T follicular helper cell (primary cell): ENCODE measurements around the gene UBXN7.
"Not testable (repeated sequence)": the region's sequence is repeated elsewhere in the genome, so short reads cannot be mapped to it uniquely, and the experiment has no call there.

Source experiments
- DNase-seq: peaks from one replicate; pipeline ENCODE4 v3.0.0-alpha.2; 2020; ENCODE audit warnings: low read depth

UBXN7 gene

GRCh38 chr3:196356556-196356955 is 75.7 kb downstream of the UBXN7 start:
- no peak for DNase-seq

GRCh38 chr3:196355668-196356067 is 76.6 kb downstream of the UBXN7 start:
- DNase-seq, result no peak

- DNase-seq, result no peak
Measured at GRCh38 chr3:196354132-196354531, 78.1 kb downstream of the UBXN7 start.

- no peak for DNase-seq
Measured at GRCh38 chr3:196351541-196351940, 80.7 kb downstream of the UBXN7 start.

GRCh38 chr3:196350067-196350466 is 82.2 kb downstream of the UBXN7 start:
- DNase-seq, result no peak

GRCh38 chr3:196348698-196349097 is 83.5 kb downstream of the UBXN7 start:
- no peak for DNase-seq

- DNase-seq, result no peak
Measured at GRCh38 chr3:196344663-196345062, 87.6 kb downstream of the UBXN7 start.

- not testable (repeated sequence) for DNase-seq
Measured at GRCh38 chr3:196343917-196344316, 88.3 kb downstream of the UBXN7 start.

- DNase-seq, result no peak
Measured at GRCh38 chr3:196341137-196341536, 91.1 kb downstream of the UBXN7 start.

GRCh38 chr3:196340466-196340865 is 91.8 kb downstream of the UBXN7 start:
- DNase-seq, result no peak

- DNase-seq, result no peak
Measured at GRCh38 chr3:196339493-196340254, 92.6 kb downstream of the UBXN7 start.

GRCh38 chr3:196339044-196339443 is 93.2 kb downstream of the UBXN7 start:
- no peak for DNase-seq

- DNase-seq, result no peak
Measured at GRCh38 chr3:196336319-196337145, 95.7 kb downstream of the UBXN7 start.

GRCh38 chr3:196335503-196335948 is 96.7 kb downstream of the UBXN7 start:
- no peak for DNase-seq

GRCh38 chr3:196334982-196335381 is 97.2 kb downstream of the UBXN7 start:
- DNase-seq, result no peak

- DNase-seq, result no peak
Measured at GRCh38 chr3:196332168-196332567, 100.1 kb downstream of the UBXN7 start.

- DNase-seq, result no peak
Measured at GRCh38 chr3:196327405-196327804, 104.8 kb downstream of the UBXN7 start.

- no peak for DNase-seq
Measured at GRCh38 chr3:196326936-196327335, 105.3 kb downstream of the UBXN7 start.

GRCh38 chr3:196323691-196324090 is 108.5 kb downstream of the UBXN7 start:
- no peak for DNase-seq

- no peak for DNase-seq
Measured at GRCh38 chr3:196323016-196323415, 109.2 kb downstream of the UBXN7 start.

GRCh38 chr3:196321162-196321561 is 111.1 kb downstream of the UBXN7 start:
- DNase-seq, result no peak

GRCh38 chr3:196320137-196320536 is 112.1 kb downstream of the UBXN7 start:
- DNase-seq, result no peak
